Measurements from ENCODE around the gene TFEC. TPM values are rescaled to one million over a fixed set of nuclear protein-coding genes. Genes with fewer than 3 reads are reported as not detected.

Gene TFEC
- total RNA-seq, 1 experiment from 2014 or later, result not detected

DNA sequence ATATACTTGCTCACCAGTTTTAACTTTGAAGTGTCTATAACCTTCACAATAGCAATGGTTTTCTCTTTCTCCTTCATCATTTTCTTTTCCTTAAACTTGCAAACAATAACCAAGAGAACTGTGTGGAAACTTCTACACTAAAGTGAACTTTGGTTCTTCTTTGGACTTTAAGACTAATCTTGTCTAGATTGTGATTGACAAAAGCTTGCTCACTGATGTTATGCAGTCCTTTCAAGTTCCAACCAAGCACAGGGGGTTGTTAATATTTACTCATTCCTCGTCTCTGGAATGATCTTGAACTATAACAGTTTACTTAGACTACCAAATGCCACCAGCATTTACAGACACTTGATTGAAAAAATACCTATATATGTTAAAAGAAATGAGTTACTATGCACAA, 62.4 kb downstream of the TFEC start:
- no peaks in the 10 kb centered on the region for H3K9me3 ChIP-seq (ENCODE audit: control insufficient read depth, low read depth, low read length)
- H3T11ph ChIP-seq (ENCODE audit: low read length), result no peak overlapping the region
- H4K8ac ChIP-seq (replicated peaks; ENCODE audit: insufficient read length, low read depth, low read length), result no peak overlapping the region
- WGBS (ENCODE audit: extremely low coverage, insufficient read length, low lambda C conversion rate), result no CpG with 5 or more reads among the region's 1 CpG
- H2BK120ac ChIP-seq (ENCODE audit: low read depth, low read length, poor library complexity, severe bottlenecking), result no peak overlapping the region
- Mint-ChIP-seq H3K27me3 (ENCODE audit: low read depth) (no peaks in the 10 kb centered on the region), H3K4me1 (peaks cover 5 to 13% of the 10 kb centered on the region in 2 experiments; a peak in 3 of 4 replicates), H3K27ac (no peak overlapping the region), H3K4me3 (no peak overlapping the region), H3K36me3 (ENCODE audit: insufficient read depth in 1 of 3, low read depth in 3 of 3) (no peaks in the 10 kb centered on the region), H3K9me3 (no peaks in the 10 kb centered on the region)
- no peak overlapping the region for H4K91ac ChIP-seq (ENCODE audit: insufficient read length, low read depth, low read length)
- no peak overlapping the region for H3K56ac ChIP-seq (ENCODE audit: insufficient read length, low read depth, low read length)
- H4K20me1 ChIP-seq (ENCODE audit: control insufficient read depth, insufficient read depth, insufficient read length), result no peaks in the 10 kb centered on the region
- H2BK20ac ChIP-seq (ENCODE audit: low read depth, low read length, poor library complexity, severe bottlenecking), result no peak overlapping the region
- H3K79me1 ChIP-seq (ENCODE audit: insufficient read depth, low read depth, low read length, poor library complexity, severe bottlenecking), result no peaks in the 10 kb centered on the region
- H3K27ac ChIP-seq (ENCODE audit: insufficient read length, low read depth, low read length), result no peak overlapping the region
- H3K14ac ChIP-seq (ENCODE audit: insufficient read depth, low read length), result no peak overlapping the region
- no peak overlapping the region for H3K4me2 ChIP-seq (ENCODE audit: insufficient read depth, insufficient read length, low read length)
- H2AK5ac ChIP-seq (ENCODE audit: insufficient read length, low read length), result no peak overlapping the region
- H2BK15ac ChIP-seq (ENCODE audit: low read depth, low read length), result no peak overlapping the region
- H3K79me2 ChIP-seq (ENCODE audit: insufficient read depth, low read length), result no peaks in the 10 kb centered on the region
- H3K4ac ChIP-seq (ENCODE audit: low read depth, low read length), result no peak overlapping the region
- H4K5ac ChIP-seq (ENCODE audit: insufficient read length, low read depth, low read length), result no peak overlapping the region
- no peaks in the 10 kb centered on the region; the same call in 1 of the 2 replicates for H3K4me1 ChIP-seq (ENCODE audit: insufficient read depth, low read length)
- H2AFZ ChIP-seq (ENCODE audit: low read length), result no peak overlapping the region
- H2BK12ac ChIP-seq (ENCODE audit: insufficient read length, low read depth, low read length), result no peak overlapping the region
- no peak overlapping the region for H3K18ac ChIP-seq (ENCODE audit: insufficient read length, low read depth, low read length)
- H3K9ac ChIP-seq (ENCODE audit: extremely low read depth, insufficient read length, low read length), result no peak overlapping the region
- H2BK5ac ChIP-seq (ENCODE audit: insufficient read length, low read length), result no peak overlapping the region
- DNase-seq, result no peak
- TF ChIP-seq, protein P1, sequence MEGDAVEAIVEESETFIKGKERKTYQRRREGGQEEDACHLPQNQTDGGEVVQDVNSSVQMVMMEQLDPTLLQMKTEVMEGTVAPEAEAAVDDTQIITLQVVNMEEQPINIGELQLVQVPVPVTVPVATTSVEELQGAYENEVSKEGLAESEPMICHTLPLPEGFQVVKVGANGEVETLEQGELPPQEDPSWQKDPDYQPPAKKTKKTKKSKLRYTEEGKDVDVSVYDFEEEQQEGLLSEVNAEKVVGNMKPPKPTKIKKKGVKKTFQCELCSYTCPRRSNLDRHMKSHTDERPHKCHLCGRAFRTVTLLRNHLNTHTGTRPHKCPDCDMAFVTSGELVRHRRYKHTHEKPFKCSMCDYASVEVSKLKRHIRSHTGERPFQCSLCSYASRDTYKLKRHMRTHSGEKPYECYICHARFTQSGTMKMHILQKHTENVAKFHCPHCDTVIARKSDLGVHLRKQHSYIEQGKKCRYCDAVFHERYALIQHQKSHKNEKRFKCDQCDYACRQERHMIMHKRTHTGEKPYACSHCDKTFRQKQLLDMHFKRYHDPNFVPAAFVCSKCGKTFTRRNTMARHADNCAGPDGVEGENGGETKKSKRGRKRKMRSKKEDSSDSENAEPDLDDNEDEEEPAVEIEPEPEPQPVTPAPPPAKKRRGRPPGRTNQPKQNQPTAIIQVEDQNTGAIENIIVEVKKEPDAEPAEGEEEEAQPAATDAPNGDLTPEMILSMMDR (conservative IDR thresholded peaks at IDR 0.05), result no peak
- H3K27me3 ChIP-seq (ENCODE audit: insufficient read depth, low read length), result no peaks in the 10 kb centered on the region
- H3K23ac ChIP-seq (ENCODE audit: insufficient read length, low read depth, low read length), result no peak overlapping the region
- no peaks in the 10 kb centered on the region for H3K23me2 ChIP-seq (ENCODE audit: insufficient read length, low read depth, low read length, poor library complexity, severe bottlenecking)

Measured in H9 (cell line).